ENCODE data around the gene MFSD12.

DNA sequence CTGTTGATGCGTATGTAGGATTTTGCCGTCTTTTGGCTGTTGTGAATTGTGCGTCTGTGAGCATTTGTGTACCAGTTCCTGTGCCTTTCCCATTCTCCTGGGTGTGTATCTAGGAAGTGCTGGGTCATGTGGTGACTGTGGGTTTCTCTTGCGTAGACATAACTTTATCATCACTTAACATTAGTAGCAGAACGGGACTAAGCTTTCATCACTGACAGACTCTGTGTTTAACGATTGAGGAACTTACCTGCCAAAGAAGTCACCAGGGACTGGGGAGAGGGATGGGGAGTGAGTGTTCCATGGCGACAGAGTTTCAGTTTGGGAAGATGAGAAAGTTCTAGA lies 36.3 kb downstream of the MFSD12 start:
- TF ChIP-seq EP300 (conservative IDR thresholded peaks at IDR 0.05; ENCODE audit: poor library complexity, severe bottlenecking) (no peak), POLR2AphosphoS5 (IDR thresholded peaks at IDR 0.05) (no peak), CTCF (IDR thresholded peaks at IDR 0.05; ENCODE audit: poor library complexity, severe bottlenecking) (no peak), RAD21 (conservative IDR thresholded peaks at IDR 0.05) (no peak), EZH2 (IDR thresholded peaks at IDR 0.05; ENCODE audit: borderline replicate concordance, insufficient read depth, low read length, poor library complexity, severe bottlenecking) (no peak), TAF1 (IDR thresholded peaks at IDR 0.05; ENCODE audit: low read depth) (no peak)
- TF ChIP-seq, protein P1, sequence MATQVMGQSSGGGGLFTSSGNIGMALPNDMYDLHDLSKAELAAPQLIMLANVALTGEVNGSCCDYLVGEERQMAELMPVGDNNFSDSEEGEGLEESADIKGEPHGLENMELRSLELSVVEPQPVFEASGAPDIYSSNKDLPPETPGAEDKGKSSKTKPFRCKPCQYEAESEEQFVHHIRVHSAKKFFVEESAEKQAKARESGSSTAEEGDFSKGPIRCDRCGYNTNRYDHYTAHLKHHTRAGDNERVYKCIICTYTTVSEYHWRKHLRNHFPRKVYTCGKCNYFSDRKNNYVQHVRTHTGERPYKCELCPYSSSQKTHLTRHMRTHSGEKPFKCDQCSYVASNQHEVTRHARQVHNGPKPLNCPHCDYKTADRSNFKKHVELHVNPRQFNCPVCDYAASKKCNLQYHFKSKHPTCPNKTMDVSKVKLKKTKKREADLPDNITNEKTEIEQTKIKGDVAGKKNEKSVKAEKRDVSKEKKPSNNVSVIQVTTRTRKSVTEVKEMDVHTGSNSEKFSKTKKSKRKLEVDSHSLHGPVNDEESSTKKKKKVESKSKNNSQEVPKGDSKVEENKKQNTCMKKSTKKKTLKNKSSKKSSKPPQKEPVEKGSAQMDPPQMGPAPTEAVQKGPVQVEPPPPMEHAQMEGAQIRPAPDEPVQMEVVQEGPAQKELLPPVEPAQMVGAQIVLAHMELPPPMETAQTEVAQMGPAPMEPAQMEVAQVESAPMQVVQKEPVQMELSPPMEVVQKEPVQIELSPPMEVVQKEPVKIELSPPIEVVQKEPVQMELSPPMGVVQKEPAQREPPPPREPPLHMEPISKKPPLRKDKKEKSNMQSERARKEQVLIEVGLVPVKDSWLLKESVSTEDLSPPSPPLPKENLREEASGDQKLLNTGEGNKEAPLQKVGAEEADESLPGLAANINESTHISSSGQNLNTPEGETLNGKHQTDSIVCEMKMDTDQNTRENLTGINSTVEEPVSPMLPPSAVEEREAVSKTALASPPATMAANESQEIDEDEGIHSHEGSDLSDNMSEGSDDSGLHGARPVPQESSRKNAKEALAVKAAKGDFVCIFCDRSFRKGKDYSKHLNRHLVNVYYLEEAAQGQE (IDR thresholded peaks at IDR 0.05; ENCODE audit: borderline replicate concordance): no peak
